Osteocyte (in vitro differentiated cells): Measurements from ENCODE around the gene PRR30. TPM values are rescaled to one million over a fixed set of nuclear protein-coding genes. Genes with fewer than 3 reads are reported as not detected.

ENCODE experiments used
- DNase-seq: peaks from one replicate; pipeline ENCODE4 v3.0.0; 2021; ENCODE audit warnings: mixed read lengths; ENCODE audit not compliant: unreplicated experiment; ENCODE audit errors: extremely low spot score
- H3K27ac Mint-ChIP-seq: one replicate; pipeline ENCODE4 v1.8.0; 2021; ENCODE audit warnings: mild to moderate bottlenecking, mixed read lengths; ENCODE audit not compliant: unreplicated experiment
- H3K27me3 Mint-ChIP-seq: one replicate; pipeline ENCODE4 v1.8.0; 2021; ENCODE audit warnings: mixed read lengths; ENCODE audit not compliant: unreplicated experiment
- H3K36me3 Mint-ChIP-seq: one replicate; pipeline ENCODE4 v1.8.0; 2021; ENCODE audit warnings: mixed read lengths; ENCODE audit not compliant: unreplicated experiment
- H3K4me1 Mint-ChIP-seq: one replicate; pipeline ENCODE4 v1.8.0; 2021; ENCODE audit warnings: mixed read lengths; ENCODE audit not compliant: unreplicated experiment
- H3K4me3 Mint-ChIP-seq: one replicate; pipeline ENCODE4 v1.8.0; 2021; ENCODE audit warnings: mild to moderate bottlenecking, moderate library complexity, mixed read lengths; ENCODE audit not compliant: unreplicated experiment
- H3K9me3 Mint-ChIP-seq: one replicate; pipeline ENCODE4 v1.8.0; 2021; ENCODE audit warnings: mixed read lengths; ENCODE audit not compliant: unreplicated experiment
- CTCF ChIP-seq: fragments of 200-600 bp; sonication (generic); IDR thresholded peaks from 2 replicates; pipeline ENCODE4 v1.5.0; 2021; ENCODE audit warnings: antibody characterized with exemption, mild to moderate bottlenecking, moderate library complexity
- total RNA-seq: library from RNA; stranded (reverse); gene quantifications from 2 replicates; pipeline ENCODE4 v1.2.1, GENCODE V29; 2021

PRR30 gene
- total RNA-seq, 1 donor from 2014 or later: not detected

GRCh38 chr2:27149570-27150405, 10.6 kb upstream of the PRR30 start:
- TF ChIP-seq CTCF: no peak
- no peak overlapping the region for H3K27ac Mint-ChIP-seq
- H3K36me3 Mint-ChIP-seq: no peaks in the 10 kb centered on the region
- H3K4me1 Mint-ChIP-seq: no peaks in the 10 kb centered on the region
- H3K27me3 Mint-ChIP-seq: peaks cover 12% of the 10 kb centered on the region
- no peak overlapping the region for H3K4me3 Mint-ChIP-seq
- no peak for DNase-seq
- no peaks in the 10 kb centered on the region for H3K9me3 Mint-ChIP-seq

GRCh38 chr2:27148801-27149439, 9.7 kb upstream of the PRR30 start, which contains the start of gene TCF23:
TSS of gene TCF23 (plus strand) at chr2:27149004. CDS start at chr2:27149134, 130 bp downstream.
- Mint-ChIP-seq H3K27ac (no peak within 1 kb of the TSS), H3K9me3 (no peaks in the 10 kb centered on the region), H3K36me3 (no peaks in the 10 kb centered on the region), H3K4me1 (no peaks in the 10 kb centered on the region), H3K4me3 (no peak within 1 kb of the TSS), H3K27me3 (peaks cover 18% of the 10 kb centered on the region)
- no peak for TF ChIP-seq CTCF
- DNase-seq: no peak

GRCh38 chr2:27147935-27148334, 8.7 kb upstream of the PRR30 start:
- no peak for TF ChIP-seq CTCF
- no peak overlapping the region for H3K27ac Mint-ChIP-seq
- peaks cover 24% of the 10 kb centered on the region for H3K27me3 Mint-ChIP-seq
- H3K4me1 Mint-ChIP-seq: no peaks in the 10 kb centered on the region
- H3K36me3 Mint-ChIP-seq: no peaks in the 10 kb centered on the region
- no peak for DNase-seq
- H3K9me3 Mint-ChIP-seq: peaks cover 3% of the 10 kb centered on the region
- H3K4me3 Mint-ChIP-seq: no peak overlapping the region

GRCh38 chr2:27145682-27146081, 6.5 kb upstream of the PRR30 start:
- no peak for TF ChIP-seq CTCF
- no peak for DNase-seq
- H3K4me3 Mint-ChIP-seq: no peak overlapping the region
- no peaks in the 10 kb centered on the region for H3K36me3 Mint-ChIP-seq
- peaks cover 6% of the 10 kb centered on the region for H3K9me3 Mint-ChIP-seq
- no peaks in the 10 kb centered on the region for H3K4me1 Mint-ChIP-seq
- H3K27me3 Mint-ChIP-seq: peaks cover 31% of the 10 kb centered on the region
- H3K27ac Mint-ChIP-seq: no peak overlapping the region

- H3K4me3 Mint-ChIP-seq: no peak overlapping the region
These were observed 4.1 kb upstream of the PRR30 start for GRCh38 chr2:27143285-27143684.

More at GRCh38 chr2:27143285-27143684, 4.1 kb upstream of the PRR30 start:
- Mint-ChIP-seq H3K4me1 (no peaks in the 10 kb centered on the region), H3K9me3 (peaks cover 6% of the 10 kb centered on the region), H3K36me3 (no peaks in the 10 kb centered on the region), H3K27ac (no peak overlapping the region), H3K27me3 (peaks cover 43% of the 10 kb centered on the region)
- no peak for DNase-seq
- TF ChIP-seq CTCF: no peak
